HepG2 (cell line): ENCODE data around the gene RBM27. TPM values are rescaled to one million over a fixed set of nuclear protein-coding genes. Genes with fewer than 3 reads are reported as not detected.

Experiments used
- AHDC1 ChIP-seq: sonication (generic); formaldehyde crosslinking; IDR thresholded peaks from 2 replicates; pipeline ENCODE4 v1.5.1; 2020; ENCODE audit warnings: mild to moderate bottlenecking, missing genetic modification reagents, borderline replicate concordance
- FOSL1 ChIP-seq: sonication (generic); formaldehyde crosslinking; IDR thresholded peaks from 2 replicates; pipeline ENCODE4 v1.9.0; 2021; ENCODE audit warnings: missing genetic modification reagents, borderline replicate concordance
- FOXJ3 ChIP-seq: sonication (generic); formaldehyde crosslinking; IDR thresholded peaks from 2 replicates; pipeline ENCODE4 v1.4.0; 2020; ENCODE audit warnings: missing genetic modification reagents, mild to moderate bottlenecking, borderline replicate concordance
- HMG20A ChIP-seq: IDR thresholded peaks from 2 replicates; pipeline ENCODE4 v1.6.1; 2016; ENCODE audit warnings: borderline replicate concordance
- HNRNPK ChIP-seq: fragments of 200-400 bp; formaldehyde crosslinking; IDR thresholded peaks from 2 replicates; pipeline ENCODE4 v1.6.1; 2018; ENCODE audit warnings: low read length, low read depth, moderate library complexity, mild to moderate bottlenecking; ENCODE audit not compliant: poor library complexity, severe bottlenecking
- HOXA3 ChIP-seq: sonication (generic); formaldehyde crosslinking; IDR thresholded peaks from 2 replicates; pipeline ENCODE4 v1.5.0; 2020; ENCODE audit warnings: missing genetic modification reagents
- MAFK ChIP-seq, 2 experiments: IDR thresholded peaks in 1 of 2; conservative IDR thresholded peaks in 1 of 2; 2 replicates each; pipeline ENCODE4 v1.6.1; 2011; ENCODE audit warnings: improper control_type of control experiment in 2 of 2, low read length in 2 of 2
- MIXL1 ChIP-seq: IDR thresholded peaks from 2 replicates; pipeline ENCODE4 v1.6.1; 2016
- NR3C1 ChIP-seq: sonication (generic); formaldehyde crosslinking; IDR thresholded peaks from 2 replicates; pipeline ENCODE4 v1.4.0; 2020; ENCODE audit warnings: missing genetic modification reagents
- PTBP1 ChIP-seq: fragments of 200-400 bp; formaldehyde crosslinking; IDR thresholded peaks from 2 replicates; pipeline ENCODE4 v1.6.1; 2018; ENCODE audit warnings: low read length, low read depth; ENCODE audit not compliant: poor library complexity, severe bottlenecking
- RFXAP ChIP-seq: sonication (generic); formaldehyde crosslinking; IDR thresholded peaks from 2 replicates; pipeline ENCODE4 v1.4.0; 2020; ENCODE audit warnings: missing genetic modification reagents, borderline replicate concordance
- ZMYM2 ChIP-seq: sonication (generic); formaldehyde crosslinking; IDR thresholded peaks from 2 replicates; pipeline ENCODE4 v1.8.0; 2022; ENCODE audit warnings: mild to moderate bottlenecking, missing genetic modification reagents
- ZNF253 ChIP-seq: sonication (generic); formaldehyde crosslinking; IDR thresholded peaks from 2 replicates; pipeline ENCODE4 v1.8.0; 2022; ENCODE audit warnings: mild to moderate bottlenecking, missing genetic modification reagents, borderline replicate concordance
- polyA plus RNA-seq, 8 experiments: library from polyadenylated mRNA; depleted of rRNA in 3 of 8; stranded (reverse) in 7 of 8; unstranded in 1 of 8; fragments of >200 nt; fragmentation: Illumina TruSeq in 4 of 8; extraction: Trizol in 4 of 8; gene quantifications; 2 replicates each; pipeline versions ENCODE4 v1.2.1 to v1.2.3, GENCODE V29; 2011 to 2016; ENCODE audit warnings: low read depth in 4 of 8, missing spikeins in 1 of 8, mixed read lengths in 1 of 8; ENCODE audit not compliant: insufficient read depth in 1 of 8
- total RNA-seq, 5 experiments: library from RNA; depleted of rRNA; stranded (reverse); fragments of >200 nt; fragmentation: Illumina TruSeq; extraction: Trizol; gene quantifications; 2 replicates each; pipeline ENCODE4 v1.2.3, GENCODE V29; 2016; ENCODE audit warnings: low read depth in 1 of 5
- TF ChIP-seq, protein P1 (sequence below): sonication (generic); formaldehyde crosslinking; IDR thresholded peaks from 2 replicates; pipeline ENCODE4 v1.8.0; 2022; ENCODE audit warnings: missing genetic modification reagents, mild to moderate bottlenecking, moderate library complexity, borderline replicate concordance
- TF ChIP-seq, protein P2 (sequence below): sonication (generic); formaldehyde crosslinking; IDR thresholded peaks from 2 replicates; pipeline ENCODE4 v1.4.0; 2020; ENCODE audit warnings: missing genetic modification reagents, borderline replicate concordance
- TF ChIP-seq, protein P3 (sequence below): sonication (generic); formaldehyde crosslinking; IDR thresholded peaks from 2 replicates; pipeline ENCODE4 v1.5.0; 2020; ENCODE audit warnings: mild to moderate bottlenecking, missing genetic modification reagents, moderate library complexity

The RBM27 gene
- total and polyA plus RNA-seq, 2 of the 13 experiments (the other 11 are each of a cell fraction or from before 2014, with no cell fraction given) = 12.9 to 23.4 TPM

GRCh38 chr5:146203011-146203871 lies at the start of gene RBM27 (continued):
- TF ChIP-seq, protein P1, sequence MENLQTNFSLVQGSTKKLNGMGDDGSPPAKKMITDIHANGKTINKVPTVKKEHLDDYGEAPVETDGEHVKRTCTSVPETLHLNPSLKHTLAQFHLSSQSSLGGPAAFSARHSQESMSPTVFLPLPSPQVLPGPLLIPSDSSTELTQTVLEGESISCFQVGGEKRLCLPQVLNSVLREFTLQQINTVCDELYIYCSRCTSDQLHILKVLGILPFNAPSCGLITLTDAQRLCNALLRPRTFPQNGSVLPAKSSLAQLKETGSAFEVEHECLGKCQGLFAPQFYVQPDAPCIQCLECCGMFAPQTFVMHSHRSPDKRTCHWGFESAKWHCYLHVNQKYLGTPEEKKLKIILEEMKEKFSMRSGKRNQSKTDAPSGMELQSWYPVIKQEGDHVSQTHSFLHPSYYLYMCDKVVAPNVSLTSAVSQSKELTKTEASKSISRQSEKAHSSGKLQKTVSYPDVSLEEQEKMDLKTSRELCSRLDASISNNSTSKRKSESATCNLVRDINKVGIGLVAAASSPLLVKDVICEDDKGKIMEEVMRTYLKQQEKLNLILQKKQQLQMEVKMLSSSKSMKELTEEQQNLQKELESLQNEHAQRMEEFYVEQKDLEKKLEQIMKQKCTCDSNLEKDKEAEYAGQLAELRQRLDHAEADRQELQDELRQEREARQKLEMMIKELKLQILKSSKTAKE (CRISPR knock-in tag) = no peak
- TF ChIP-seq HOXA3 (no peak), FOXJ3 (no peak), AHDC1 (no peak), MAFK (conservative IDR thresholded peaks at IDR 0.05 in 1 of 2, IDR thresholded peaks at IDR 0.05 in 1 of 2; ENCODE audit: low read length in 2 of 2) (no peak), ZNF253 (no peak), FOSL1 (CRISPR knock-in tag) (0 out of 2 replicates have a peak, but pooled peaks have one; percentile 14), PTBP1 (no peak), ZMYM2 (CRISPR knock-in tag) (no peak), MIXL1 (CRISPR knock-in tag) (peak; percentile 11), HNRNPK (no peak), RFXAP (CRISPR knock-in tag) (0 out of 2 replicates have a peak, but pooled peaks have one; percentile 46), HMG20A (CRISPR knock-in tag) (no peak; the same call in 1 of the 2 replicates), NR3C1 (CRISPR knock-in tag) (no peak)
- TF ChIP-seq, protein P2, sequence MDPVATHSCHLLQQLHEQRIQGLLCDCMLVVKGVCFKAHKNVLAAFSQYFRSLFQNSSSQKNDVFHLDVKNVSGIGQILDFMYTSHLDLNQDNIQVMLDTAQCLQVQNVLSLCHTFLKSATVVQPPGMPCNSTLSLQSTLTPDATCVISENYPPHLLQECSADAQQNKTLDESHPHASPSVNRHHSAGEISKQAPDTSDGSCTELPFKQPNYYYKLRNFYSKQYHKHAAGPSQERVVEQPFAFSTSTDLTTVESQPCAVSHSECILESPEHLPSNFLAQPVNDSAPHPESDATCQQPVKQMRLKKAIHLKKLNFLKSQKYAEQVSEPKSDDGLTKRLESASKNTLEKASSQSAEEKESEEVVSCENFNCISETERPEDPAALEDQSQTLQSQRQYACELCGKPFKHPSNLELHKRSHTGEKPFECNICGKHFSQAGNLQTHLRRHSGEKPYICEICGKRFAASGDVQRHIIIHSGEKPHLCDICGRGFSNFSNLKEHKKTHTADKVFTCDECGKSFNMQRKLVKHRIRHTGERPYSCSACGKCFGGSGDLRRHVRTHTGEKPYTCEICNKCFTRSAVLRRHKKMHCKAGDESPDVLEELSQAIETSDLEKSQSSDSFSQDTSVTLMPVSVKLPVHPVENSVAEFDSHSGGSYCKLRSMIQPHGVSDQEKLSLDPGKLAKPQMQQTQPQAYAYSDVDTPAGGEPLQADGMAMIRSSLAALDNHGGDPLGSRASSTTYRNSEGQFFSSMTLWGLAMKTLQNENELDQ = no peak
- TF ChIP-seq, protein P3, sequence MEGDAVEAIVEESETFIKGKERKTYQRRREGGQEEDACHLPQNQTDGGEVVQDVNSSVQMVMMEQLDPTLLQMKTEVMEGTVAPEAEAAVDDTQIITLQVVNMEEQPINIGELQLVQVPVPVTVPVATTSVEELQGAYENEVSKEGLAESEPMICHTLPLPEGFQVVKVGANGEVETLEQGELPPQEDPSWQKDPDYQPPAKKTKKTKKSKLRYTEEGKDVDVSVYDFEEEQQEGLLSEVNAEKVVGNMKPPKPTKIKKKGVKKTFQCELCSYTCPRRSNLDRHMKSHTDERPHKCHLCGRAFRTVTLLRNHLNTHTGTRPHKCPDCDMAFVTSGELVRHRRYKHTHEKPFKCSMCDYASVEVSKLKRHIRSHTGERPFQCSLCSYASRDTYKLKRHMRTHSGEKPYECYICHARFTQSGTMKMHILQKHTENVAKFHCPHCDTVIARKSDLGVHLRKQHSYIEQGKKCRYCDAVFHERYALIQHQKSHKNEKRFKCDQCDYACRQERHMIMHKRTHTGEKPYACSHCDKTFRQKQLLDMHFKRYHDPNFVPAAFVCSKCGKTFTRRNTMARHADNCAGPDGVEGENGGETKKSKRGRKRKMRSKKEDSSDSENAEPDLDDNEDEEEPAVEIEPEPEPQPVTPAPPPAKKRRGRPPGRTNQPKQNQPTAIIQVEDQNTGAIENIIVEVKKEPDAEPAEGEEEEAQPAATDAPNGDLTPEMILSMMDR (CRISPR knock-in tag) = no peak
